ENCODE results near the gene MELK.

DNA sequence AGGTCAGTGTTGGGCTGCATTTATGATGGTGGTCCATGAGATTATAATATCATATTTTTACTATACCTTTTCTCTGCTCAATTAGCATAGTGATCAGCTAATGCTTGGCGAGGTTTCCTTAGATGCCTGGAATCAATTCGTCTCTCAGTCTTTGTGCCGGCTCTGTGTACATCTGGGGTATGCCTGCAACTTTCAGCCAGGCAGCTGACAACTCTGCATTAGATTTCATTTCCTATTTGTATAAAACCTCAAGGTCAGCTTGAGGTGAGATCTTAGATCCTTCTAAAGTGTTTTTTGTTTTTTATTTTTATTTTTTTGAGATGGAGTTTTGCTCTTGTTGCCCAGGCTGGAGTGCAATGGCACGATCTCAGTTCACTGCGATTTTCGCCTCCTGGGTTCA, 86.8 kb downstream of the MELK start:
- no peak for TF ChIP-seq POLR2AphosphoS5 (IDR thresholded peaks at IDR 0.05; ENCODE audit: borderline replicate concordance, low read depth, low read length)
- TF ChIP-seq EZH2 (IDR thresholded peaks at IDR 0.05): no peak
- TF ChIP-seq FOXP2 (optimal IDR thresholded peaks at IDR 0.05; ENCODE audit: control extremely low read depth, extremely low read length, insufficient read depth): no peak
